GM19193 (cell line): ENCODE results near the gene CENATAC.
A peak's percentile ranks its signal among the peaks of the same experiment; 100 is the strongest.

Source experiments
- POLR2A ChIP-seq: IDR thresholded peaks from 4 replicates; pipeline ENCODE4 v1.6.1; 2011; ENCODE audit not compliant: insufficient read depth, insufficient read length; ENCODE audit errors: extremely low read depth

CENATAC gene

GRCh38 chr11:119030329-119031047 is 32.5 kb downstream of the CENATAC start, which contains the start of gene SLC37A4:
Gene SLC37A4, minus strand, starts transcription at chr11:119030877.
- TF ChIP-seq POLR2A, result peak; percentile 58

DNA sequence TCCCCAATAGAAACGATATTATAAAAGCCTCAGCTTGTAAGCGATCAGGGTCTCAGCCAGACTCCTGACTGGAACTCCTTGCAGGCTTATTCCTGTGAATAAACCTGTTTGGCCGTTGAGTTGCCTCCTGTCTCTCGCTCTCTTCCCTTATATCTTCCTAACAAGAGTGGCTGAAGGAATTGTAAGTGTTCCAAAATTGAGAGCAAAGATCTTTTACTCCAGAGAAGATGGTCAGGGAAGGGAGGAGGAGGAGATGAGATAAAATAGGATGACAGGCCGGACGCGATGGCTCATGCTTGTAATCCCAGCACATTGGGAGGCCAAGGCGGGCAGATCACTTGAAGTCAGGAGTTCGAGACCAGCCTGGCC is 34.0 kb downstream of the CENATAC start:
- no peak for TF ChIP-seq POLR2A

- no peak for TF ChIP-seq POLR2A
These were observed 36.9 kb downstream of the CENATAC start for GRCh38 chr11:119034813-119035212.

- no peak for TF ChIP-seq POLR2A
These were observed 40.9 kb downstream of the CENATAC start for GRCh38 chr11:119038884-119039283.

DNA sequence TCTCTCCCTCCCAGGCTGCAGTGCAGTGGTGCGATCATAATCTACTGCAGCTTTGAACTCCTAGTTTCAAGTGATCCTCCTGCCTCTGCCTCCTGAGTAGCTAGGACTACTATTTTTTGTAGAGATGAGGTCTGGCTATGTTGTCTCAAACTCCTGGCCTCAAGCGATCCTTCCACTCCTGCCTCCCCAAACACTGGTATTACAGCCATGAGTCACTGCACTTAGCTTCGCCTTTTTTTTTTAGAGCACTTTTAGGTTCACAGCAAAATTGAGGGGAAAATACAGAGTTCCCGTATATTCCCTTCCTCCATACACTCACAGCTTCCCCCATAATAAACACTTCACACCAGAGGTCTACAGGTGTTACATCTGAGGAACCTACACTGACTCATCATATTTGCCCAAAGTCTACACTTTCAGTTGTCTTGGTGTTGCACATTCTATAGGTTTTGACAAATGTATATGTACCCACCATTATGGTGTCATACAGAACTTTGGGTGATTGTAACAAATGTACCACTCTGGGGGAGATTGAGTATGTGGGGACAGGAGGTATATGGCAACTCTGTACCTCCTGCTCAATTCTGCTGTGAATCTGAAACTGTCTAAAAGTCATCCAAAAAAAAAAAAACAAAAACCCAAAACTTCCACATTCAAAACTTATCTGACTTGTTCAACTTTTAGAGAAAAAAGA is 44.0 kb downstream of the CENATAC start:
- TF ChIP-seq POLR2A, result no peak

DNA sequence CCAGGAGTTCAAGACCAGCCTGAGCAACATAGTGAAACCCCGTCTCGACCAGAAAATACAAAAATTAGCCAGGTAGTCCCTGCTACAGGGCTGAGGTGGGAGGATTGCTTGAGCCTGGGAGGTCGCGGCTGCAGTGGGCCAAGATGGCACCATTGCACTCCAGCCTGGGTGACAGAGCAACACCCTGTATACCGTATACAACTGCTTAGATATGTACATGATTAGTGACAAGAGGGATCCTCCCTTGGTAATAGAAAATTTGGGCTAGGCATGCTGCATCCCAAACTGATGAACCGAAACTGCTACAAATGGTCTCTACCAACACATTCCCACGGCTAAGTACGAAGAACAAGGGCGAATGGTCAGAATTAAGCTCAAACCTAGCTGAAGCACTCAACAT is 45.0 kb downstream of the CENATAC start:
- TF ChIP-seq POLR2A, result no peak

DNA sequence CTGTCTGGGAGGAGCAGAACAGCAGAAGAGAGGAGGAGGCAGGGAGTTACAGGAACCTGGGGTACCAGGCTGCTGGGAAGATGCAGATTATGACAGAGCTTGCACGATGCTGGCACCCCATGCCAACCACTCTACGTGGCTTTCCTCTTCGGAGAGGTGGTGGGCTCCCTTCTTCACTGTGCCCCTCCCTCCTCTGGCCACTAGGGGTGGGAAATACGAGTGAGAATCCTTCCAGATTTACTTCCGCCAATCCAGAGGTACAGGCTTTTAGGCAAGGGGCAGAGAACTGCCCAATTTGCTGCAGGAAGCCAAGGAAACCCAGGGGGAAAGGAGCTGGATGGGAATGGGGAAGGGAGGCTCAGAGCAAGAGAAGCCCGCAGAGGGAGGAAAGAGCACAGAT is 46.8 kb downstream of the CENATAC start:
- TF ChIP-seq POLR2A, result no peak

DNA sequence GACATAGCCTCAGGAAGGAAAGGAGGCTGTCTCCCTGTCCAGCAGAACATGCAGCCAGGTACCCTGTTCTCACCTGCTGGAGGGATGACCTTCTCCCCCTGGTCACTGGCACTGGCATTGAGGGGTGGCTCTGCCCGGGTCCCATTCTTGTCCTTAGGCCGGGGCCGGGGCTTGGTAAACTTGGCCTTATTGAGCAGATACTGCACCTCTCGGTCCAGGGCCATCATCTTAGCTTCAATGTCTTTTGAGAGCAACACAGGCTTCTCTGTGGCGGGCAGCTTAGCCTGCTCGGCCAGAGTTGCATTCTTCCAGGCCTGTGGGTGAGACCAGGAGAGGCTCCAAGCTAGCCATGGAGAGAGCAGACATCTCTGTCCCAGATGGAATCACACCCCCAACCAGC is 48.6 kb downstream of the CENATAC start:
- TF ChIP-seq POLR2A, result no peak

DNA sequence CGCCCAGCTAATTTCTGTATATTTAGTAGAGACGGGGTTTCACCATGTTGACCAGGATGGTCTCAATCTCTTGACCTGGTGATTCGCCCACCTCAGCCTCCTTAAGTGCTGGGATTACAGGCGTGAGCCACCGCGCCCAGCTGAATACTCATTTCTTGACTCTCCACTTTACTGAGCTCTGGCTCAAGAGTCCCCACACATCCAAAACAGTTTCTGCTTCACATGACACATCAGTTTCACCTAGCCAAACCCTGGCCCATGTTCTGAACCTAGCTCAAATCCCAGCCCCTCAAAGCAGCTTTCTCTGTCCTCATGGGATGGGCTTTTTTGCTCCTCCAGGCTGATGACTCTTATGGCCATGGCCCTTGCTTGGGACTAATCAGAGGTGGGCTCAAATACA is 49.3 kb downstream of the CENATAC start:
- TF ChIP-seq POLR2A, result no peak

- no peak for TF ChIP-seq POLR2A
These were observed 50.7 kb downstream of the CENATAC start for GRCh38 chr11:119048644-119049043.

GRCh38 chr11:119049081-119049480 is 51.1 kb downstream of the CENATAC start:
- no peak for TF ChIP-seq POLR2A

DNA sequence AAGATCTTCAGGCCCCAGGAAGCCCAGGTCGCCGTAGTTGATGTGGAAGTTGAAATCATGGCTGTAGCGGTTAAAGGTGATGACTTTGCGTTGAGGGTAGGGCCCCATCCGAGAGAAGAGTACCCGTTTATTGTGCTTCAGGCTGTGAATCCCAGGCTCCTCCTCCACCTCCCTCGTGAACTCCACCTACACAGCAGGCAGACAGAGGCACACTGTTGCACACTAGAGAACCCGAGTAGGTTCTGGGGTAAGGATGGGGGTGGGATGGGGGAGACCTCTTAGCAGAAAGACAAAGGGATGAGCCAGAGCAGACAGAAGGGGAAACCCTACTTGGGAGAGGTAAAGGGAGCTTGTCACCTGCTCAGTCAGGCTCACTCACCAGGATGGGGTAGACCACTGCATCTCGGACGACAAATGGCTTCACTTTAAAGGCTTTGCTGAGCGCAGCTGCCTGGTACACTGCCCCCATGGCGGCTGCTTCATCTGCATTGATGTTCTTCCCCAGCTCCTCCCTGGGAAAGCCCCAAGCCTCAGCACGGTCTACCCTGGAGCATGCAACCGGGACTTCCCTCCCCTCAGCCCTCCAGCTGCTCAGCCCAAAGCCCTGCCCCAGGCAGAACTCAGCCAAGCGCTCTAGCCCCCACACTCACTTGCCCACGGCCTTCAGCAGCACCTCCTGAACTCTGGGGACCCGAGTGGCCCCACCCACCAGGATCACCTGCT is 53.7 kb downstream of the CENATAC start:
- peak; percentile 39 for TF ChIP-seq POLR2A

DNA sequence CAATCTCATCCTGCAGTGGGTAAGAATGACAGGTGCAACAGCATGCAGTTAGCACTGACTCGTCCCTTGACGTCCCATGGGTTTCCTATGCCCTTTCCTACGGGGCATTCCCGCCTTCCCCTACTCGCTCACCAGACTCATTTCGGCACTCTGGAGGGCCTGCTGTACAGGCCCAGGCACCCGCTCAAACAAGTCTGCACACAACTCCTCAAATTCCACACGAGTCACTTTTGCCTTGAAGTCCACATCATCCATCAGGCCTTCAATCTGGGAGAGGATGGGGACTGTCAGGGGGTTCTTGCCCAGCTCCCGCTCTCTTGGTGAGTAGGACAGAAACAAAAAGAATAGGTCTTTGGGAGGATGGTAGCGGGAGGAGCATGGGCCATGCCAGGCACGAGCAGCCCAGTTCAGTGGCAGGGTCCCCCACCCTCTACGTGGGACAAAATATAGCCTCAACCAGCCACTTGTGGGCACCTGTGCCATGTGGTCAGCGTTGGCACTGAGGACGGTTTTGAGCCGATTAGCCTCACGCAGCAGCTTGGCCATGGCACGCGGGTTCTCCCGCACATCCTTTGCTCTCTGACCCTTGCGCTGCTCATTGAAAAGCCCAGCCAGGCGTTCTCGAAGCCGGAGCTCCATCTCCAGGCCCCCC is 54.4 kb downstream of the CENATAC start:
- TF ChIP-seq POLR2A, result no peak

DNA sequence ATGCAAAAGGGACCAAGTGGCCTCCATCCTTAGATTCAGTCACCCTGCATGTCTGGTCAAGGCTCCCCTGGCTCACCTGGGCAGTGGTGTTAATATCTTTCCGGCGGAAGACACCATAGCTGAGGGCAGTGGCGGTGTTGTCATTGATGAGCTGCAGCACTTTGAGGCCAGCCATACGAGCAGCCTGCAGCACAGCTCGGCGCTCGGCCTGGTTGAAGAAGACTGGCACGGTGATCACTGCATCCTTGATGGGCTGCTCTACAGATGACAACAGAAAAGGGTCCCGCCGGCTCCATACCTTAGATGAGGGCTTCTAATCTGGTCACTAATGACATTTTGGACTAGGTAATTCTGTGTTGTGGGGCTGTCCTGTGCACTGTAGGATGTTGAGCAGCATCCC is 56.5 kb downstream of the CENATAC start:
- TF ChIP-seq POLR2A, result no peak

GRCh38 chr11:119055901-119056300 is 58.0 kb downstream of the CENATAC start:
- TF ChIP-seq POLR2A, result no peak
